Raji (cell line): ENCODE data around the gene PPIL3.

Experiments
- POLR2A ChIP-seq: IDR thresholded peaks from 2 replicates; pipeline ENCODE4 v1.6.1; 2011; ENCODE audit warnings: low read depth, low read length, control low read depth; ENCODE audit not compliant: insufficient read depth

PPIL3 gene

DNA sequence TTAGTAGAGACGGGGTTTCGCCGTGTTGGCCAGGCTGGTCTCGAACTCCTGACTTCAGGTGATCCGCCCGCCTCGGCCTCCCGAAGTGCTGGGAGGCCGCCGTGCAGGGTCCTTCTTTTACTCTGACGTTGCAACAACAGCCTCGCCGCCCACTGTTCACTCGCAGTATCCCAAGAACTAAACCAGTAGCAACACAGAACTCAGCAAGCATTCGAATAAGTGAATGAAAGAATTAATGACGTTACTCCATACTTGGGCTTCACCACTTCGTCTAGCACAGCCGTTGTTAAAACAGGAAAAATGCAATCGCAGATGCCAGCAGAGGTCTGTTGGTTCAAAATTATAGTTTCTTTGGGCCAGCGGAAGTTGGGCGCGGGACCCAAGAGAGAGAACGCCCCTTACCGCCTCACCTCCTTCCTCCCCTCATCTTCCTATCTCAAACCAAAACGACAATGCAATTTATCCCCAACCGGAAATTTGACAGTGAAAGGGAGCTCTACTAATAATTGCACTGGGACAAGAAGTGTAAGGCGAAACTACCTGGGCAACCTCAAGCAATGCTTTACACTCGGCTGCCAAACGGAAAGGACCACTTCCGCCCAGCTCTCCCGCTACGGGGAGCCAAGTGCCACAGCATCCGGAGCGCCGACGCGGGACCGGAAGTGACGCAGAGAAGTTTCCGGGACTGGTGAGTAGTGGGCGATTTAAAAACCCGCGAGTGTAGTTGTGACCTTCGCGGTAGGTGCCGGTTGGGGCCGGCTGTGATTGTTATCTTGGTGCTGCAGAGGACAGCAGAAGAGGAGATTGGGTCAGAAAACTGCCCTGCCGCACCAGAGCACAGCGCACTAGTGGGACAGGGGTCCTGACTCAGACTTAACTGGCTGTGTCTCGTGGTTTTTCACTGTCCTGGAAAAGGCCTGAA is at the start of gene PPIL3, which contains the start of gene NIF3L1:
TSS of gene PPIL3 (minus strand) at position 374 of the 922 bp plus-strand sequence. CDS start 1,462 bp downstream, outside the sequence.
TSS of gene NIF3L1 (plus strand) at position 668 of the 922 bp plus-strand sequence. CDS start 2,573 bp downstream, outside the sequence.
- TF ChIP-seq POLR2A = peak; percentile 72

DNA sequence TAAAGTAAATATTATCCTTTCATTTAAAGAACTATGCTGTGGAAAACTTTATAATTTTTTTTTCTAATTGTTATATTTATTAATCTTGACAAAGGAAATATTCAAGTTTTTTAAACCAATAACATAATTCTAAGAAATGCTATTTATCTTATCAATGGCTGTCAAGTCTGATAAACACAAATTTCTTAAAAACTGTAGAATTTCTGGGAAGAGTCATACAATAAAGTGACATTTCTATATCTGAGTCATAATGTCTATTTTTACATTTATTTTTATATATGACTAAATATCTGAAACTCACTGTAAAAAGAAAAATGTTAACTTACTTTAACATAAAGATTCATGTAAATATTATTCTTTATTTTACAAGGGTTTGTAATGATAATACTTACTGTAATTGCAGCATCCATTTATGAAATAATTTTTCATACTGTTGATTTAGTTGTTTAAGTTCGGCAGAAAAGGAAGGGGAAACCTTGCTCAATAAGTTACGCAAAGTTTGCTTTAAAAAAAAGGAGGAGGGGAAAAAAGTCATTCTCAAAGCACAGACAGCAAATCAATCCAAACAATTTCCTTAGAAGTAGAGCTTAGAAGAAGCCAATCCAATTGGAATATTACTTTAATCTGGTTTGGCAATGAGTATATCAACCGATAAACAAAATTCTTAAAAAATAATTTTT is 42.2 kb upstream of the PPIL3 start:
- no peak for TF ChIP-seq POLR2A

DNA sequence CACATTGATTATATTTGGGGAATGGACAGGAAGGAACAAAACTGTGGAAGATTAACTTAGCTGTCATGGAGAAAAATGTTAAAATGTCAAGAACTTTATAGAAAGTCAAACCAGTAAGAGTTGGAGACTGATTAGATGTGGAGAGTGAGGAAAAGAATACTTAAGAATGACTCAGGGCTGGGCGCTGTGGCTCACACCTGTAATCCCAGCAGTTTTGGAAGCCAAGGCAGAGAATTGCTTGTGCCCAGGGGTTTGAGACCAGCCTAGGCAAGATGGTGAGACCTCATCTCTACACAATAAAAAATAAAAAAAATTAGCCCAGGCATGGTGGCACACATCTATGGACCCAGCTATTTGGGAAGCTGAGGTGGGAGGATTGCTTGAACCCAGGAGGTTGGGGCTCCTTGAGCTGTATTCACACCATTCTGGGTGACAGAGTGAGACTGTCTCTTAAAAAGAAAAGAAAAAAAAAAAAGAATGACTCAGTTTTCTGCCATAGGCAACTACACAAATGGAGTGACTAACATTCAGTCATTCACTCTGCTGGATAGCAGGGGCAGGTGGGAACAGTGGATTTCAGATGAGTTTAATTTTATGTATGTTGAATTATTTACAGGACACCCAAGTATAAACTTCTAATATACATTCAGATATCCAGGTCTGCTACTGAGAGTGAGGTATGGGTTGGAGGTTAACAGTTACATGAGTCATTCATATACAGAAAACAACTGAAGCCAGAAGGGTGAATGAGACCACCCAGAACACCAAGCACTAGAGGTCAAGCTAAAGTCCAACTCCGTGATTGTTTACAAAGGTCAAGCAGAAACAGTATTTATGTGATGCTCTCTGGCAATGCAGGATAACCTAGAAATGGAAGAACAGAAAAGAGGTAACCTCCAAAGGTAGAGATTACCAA is 40.7 kb upstream of the PPIL3 start:
- no peak for TF ChIP-seq POLR2A

DNA sequence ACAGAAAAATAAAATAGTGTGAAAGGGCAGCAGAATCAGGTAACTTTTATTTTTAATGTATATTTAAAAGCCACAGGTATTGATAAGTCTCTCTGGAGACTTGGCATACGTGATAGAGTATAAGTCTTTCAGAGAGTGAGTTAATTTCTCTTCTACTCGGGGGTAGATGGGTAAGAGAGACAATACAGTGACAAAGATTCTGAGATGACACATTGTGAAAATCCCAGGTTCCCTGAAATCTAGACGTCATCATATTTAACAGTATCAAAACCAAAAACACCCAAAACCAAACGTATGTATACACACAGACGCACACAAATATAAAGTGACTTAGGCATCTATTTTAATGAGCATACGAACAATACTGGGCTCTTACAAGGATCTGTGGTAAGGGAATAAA is 33.6 kb upstream of the PPIL3 start:
- no peak for TF ChIP-seq POLR2A

DNA sequence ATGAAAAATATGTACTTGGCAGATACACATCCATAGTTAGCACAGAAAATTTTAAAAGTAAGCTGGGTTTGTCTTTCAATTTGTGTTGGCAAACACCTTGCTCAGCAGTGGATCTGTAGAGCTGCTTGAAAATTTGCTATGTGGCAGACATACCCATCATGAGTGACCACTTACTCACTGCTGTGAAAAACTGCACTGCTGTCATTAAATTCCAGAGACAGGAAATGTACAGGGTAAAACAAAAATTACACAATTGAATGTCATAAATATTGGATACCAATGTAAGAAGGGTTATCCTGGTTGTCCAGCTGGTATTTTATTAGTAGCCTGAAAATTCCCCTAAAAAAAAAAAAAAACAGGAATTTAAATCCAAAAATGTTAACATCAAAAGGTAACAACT is 24.8 kb upstream of the PPIL3 start:
- TF ChIP-seq POLR2A = no peak

DNA sequence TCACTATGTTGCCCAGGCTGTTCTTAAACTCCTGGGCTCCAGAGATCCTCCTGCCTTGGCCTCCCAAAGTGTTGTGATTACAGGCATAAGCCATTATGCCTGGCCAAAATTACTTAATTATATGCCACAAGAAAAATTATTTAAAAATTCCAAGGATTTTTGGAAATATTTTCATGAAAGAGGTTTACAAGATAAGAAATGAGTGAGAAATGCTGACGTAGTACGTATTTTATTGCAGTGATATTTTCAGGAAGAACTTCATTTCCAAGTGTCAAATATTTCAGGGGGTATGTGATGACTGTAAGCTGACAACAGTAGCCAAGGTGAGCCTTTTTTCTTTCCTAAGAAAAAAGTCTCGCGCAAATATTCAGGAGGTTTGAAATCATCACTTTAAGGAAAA is 21.1 kb upstream of the PPIL3 start:
- TF ChIP-seq POLR2A = no peak

DNA sequence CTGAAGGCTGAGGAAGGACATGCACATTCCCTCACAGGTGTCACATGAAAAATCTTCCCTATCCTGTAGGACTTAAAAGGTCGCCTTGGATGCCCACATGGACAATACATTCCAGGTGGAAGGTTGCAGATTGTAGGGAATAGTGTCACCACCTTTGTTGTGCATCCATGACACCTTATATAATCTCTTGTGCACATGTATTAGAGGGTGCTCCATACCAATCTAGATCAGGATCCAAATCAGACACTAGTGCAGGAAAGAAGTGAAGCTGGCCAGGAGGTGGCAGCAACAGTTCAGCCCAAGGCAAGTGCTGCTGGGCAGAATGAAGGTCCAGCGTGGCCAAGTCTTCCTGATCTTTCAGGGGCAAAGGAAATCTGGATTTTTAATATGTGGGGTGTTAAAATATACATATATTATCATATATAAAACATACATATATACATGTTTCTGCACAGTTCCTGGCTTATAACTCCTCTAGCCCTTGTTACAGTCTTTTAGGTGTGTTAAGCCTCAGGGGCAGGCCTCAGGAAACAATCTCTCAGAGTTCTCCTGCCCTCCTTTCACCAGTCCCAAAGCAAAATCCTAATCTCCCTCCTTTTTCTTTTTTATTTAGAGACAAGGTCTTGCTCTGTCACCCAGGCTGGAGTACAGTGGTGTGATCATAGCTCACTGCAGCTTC is 16.9 kb upstream of the PPIL3 start:
- no peak for TF ChIP-seq POLR2A

DNA sequence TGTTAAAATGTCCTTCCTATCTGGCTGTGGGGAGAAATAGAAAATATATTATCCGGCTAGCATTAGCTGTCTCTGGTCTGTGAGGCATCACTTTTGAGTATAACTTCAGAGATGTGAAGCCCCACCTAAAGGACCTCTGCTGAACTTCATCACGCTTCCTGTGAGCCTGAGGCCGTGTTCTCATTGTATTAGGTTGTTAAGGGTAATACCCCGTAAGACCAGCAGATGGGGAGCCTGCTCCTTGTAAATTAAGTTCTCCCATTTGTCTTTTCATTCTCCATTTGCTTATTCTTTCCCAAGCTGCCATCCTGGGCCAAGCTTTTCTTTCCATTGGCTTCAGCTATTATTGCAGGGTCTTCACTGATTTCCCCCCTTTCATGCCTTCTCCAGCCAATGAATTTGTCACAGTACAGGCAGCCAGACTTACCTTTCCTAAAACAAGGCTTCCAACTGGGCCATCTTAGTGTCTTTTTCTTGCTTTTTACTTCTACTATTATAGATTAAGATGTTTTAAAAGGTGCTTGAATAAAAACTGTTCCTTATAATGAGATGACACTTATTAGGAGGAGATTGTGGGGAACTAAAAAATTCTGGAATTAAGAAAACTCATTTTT is 12.7 kb upstream of the PPIL3 start:
- no peak for TF ChIP-seq POLR2A

DNA sequence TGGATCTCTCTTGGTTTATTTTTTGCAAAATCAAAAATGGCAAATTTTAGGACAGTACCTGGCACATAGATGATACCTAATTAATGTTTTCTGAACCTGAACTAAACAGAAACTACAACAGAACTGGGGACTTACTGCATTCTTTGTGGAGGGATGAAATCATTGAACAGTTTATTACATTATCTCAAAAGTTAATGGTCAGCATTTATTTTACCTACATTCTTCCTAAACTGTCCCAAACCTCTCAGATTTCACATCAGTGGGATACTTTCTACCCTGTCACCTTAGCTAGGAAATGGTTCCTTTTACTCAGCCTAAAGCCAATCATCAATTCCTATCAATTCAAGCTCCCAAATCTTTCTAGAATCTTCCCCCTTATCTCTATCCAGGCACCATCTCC is 10.6 kb upstream of the PPIL3 start:
- no peak for TF ChIP-seq POLR2A

DNA sequence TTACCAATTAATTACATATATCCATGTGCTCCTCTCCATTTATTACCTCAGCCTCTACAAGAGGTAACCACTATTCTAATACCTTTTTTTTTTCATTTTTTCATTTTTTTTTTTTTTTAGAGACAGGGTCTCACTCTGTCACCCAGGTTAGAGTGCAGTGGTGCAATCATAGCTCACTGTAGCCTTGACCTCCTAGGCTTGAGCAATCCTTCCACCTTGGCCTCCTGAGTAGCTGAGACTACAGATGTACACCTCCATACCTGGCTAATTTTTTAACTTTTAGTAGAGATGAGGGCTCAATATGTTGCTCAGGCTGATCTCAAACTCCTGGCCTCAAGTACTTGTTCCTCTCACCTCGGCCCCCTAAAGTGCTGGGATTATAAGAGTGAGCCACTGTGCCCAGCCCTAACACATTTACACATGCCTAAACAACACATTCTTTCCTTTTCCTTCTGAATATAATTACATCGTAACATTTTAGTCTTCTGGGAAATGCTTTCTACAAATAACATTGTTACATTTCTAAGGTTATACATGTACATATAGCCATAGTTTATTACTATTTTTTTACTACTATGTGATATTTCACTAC is 10.5 kb downstream of the PPIL3 start:
- no peak for TF ChIP-seq POLR2A

DNA sequence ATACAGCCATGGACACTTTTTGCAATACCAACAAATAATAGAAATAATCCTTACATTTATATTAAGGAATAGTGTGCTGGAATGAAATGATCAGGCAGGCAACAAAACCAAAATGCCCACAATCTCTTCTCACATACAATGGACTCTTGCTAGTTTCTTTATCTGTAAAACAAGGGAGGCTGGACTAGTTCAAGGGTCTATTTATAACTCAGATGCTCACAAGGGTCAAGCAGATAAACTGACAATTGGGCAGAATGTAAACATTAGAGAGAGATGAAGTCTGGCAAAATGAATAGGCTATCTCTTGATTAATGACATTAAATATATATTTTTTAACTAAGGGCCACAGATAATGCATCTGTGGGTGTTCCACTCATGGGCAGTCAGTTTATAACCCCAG is 11.4 kb downstream of the PPIL3 start:
- TF ChIP-seq POLR2A = no peak

DNA sequence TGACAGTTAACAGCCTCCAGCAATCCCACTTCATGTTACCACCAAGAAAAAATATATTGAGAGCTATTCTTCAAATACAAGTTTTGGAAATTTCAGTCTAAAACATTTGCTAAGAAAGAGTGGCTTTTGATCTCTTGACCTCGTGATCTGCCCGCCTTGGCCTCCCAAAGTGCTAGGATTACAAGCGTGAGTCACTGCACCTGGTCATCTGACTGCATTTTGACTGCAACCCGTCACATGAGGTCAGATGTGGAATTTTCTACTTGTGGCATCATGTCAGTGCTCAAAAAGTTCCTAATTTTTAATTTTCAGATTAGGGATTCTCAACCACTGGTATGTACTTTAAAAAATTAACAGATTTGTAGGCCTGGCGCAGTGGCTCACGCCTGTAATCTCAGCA is 15.3 kb downstream of the PPIL3 start:
- no peak for TF ChIP-seq POLR2A

DNA sequence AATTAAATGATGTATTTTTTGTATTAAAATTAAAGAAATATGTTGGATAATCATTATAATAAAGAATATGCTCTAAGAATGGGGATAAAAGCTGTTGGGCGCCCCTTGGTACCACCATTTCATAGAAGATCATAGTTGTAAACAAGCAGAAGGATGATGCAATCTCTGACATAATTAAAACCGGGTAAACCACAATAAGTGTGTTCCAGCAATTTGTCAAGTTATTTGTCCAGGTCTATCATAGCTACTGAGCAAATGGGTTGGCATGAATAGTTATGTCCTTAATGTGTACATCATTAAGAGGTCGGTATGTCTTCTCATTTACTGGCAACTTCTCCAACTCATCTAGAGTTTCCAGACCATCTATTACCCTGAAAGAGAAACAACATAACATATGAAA is 17.7 kb downstream of the PPIL3 start:
- no peak for TF ChIP-seq POLR2A

DNA sequence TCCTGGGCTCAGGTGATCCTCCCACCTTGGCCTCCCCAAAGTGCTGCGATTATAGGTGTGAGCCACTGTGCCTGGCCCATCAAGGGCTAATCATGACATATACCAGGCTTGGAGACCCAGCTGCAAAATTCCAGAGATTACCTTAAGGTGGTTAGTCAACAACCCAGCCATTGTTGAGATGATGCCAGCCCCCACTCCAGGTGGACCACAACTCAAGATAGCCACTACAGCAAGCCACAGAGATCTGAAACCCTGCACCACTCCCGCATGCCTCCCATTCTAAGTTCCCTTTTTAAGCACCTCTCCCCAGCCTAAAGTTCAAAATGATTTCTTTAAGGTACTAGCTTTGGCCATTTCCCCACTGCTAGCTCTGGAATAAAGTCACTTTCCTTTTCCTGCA is 19.9 kb downstream of the PPIL3 start:
- TF ChIP-seq POLR2A = no peak
